ENCODE measurements around the gene DCAF8L2. TPM values are rescaled to one million over a fixed set of nuclear protein-coding genes. Genes with fewer than 3 reads are reported as not detected.

DCAF8L2 gene
- polyA plus RNA-seq, 2 of the 4 experiments (the other 2 are of a cell fraction) = not detected

- 23% methylated on average over 3 of the region's 3 CpGs for WGBS (ENCODE audit: missing lambda C conversion rate)
- CTCF ChIA-PET = no interaction called here
- FAIRE-seq (no peak), DNase-seq (ENCODE audit: low read depth in 1 of 2, low spot score in 1 of 2) (no peak), ATAC-seq (no peak)
- POLR2A ChIA-PET = no interaction called here
- H3K4me3 ChIP-seq = no peak overlapping the region
- no peaks in the 10 kb centered on the region for H3K4me1 ChIP-seq
- TF ChIP-seq ZNF302 (CRISPR knock-in tag; IDR thresholded peaks at IDR 0.05) (no peak), RFX5 (IDR thresholded peaks at IDR 0.05) (no peak), CBX2 (IDR thresholded peaks at IDR 0.05; ENCODE audit: borderline replicate concordance, low read depth) (no peak), PHF8 (IDR thresholded peaks at IDR 0.05; ENCODE audit: borderline replicate concordance, low read depth) (no peak), NPAS2 (CRISPR knock-in tag; IDR thresholded peaks at IDR 0.05; ENCODE audit: borderline replicate concordance) (no peak), NR3C1 (IDR thresholded peaks at IDR 0.05) (no peak), HOXB13 (CRISPR knock-in tag; IDR thresholded peaks at IDR 0.05; ENCODE audit: low read depth) (no peak), RARB (CRISPR knock-in tag; IDR thresholded peaks at IDR 0.05) (no peak), KDM1A (IDR thresholded peaks at IDR 0.05; ENCODE audit: low read depth) (no peak), PBX3 (IDR thresholded peaks at IDR 0.05) (no peak), ZSCAN20 (CRISPR knock-in tag; IDR thresholded peaks at IDR 0.05) (no peak), JUN (IDR thresholded peaks at IDR 0.05) (no peak), EP300 (IDR thresholded peaks at IDR 0.05) (no peak), CBX8 (IDR thresholded peaks at IDR 0.05) (no peak), SMC3 (IDR thresholded peaks at IDR 0.05) (no peak), GATA3 (IDR thresholded peaks at IDR 0.05; ENCODE audit: borderline replicate concordance) (no peak), JUNB (IDR thresholded peaks at IDR 0.05) (no peak)
- no peak overlapping the region for H3K4me2 ChIP-seq
- H3K9me3 ChIP-seq = no peaks in the 10 kb centered on the region
- no peak overlapping the region for H3K27ac ChIP-seq
Measured at GRCh38 chrX:27626066-27626465, 35.9 kb downstream of the DCAF8L2 start.

GRCh38 chrX:27633328-27633727, 43.2 kb downstream of the DCAF8L2 start:
- H3K27ac ChIP-seq = no peak overlapping the region
- FAIRE-seq (no peak), DNase-seq (ENCODE audit: low read depth in 1 of 2, low spot score in 1 of 2) (no peak), ATAC-seq (no peak)
- no peaks in the 10 kb centered on the region for H3K9me3 ChIP-seq
- H3K4me3 ChIP-seq = no peak overlapping the region
- 6% methylated on average over 3 of the region's 3 CpGs for WGBS (ENCODE audit: missing lambda C conversion rate)
- H3K4me1 ChIP-seq = no peaks in the 10 kb centered on the region
- no peak for TF ChIP-seq EP300 (IDR thresholded peaks at IDR 0.05)
- TF ChIP-seq KDM5A (IDR thresholded peaks at IDR 0.05) = no peak
- no peak for TF ChIP-seq REST (IDR thresholded peaks at IDR 0.05)
- TF ChIP-seq CEBPB (IDR thresholded peaks at IDR 0.05) = no peak
- no peak for TF ChIP-seq MAZ (IDR thresholded peaks at IDR 0.05; ENCODE audit: borderline replicate concordance, low read depth, low read length)
- no peak for TF ChIP-seq HEYL (CRISPR knock-in tag; IDR thresholded peaks at IDR 0.05)
- TF ChIP-seq SREBF2 (IDR thresholded peaks at IDR 0.05) = no peak
- no peak for TF ChIP-seq BHLHE40 (IDR thresholded peaks at IDR 0.05; ENCODE audit: low read depth, low read length)
- TF ChIP-seq MAFK (IDR thresholded peaks at IDR 0.05; ENCODE audit: partially characterized antibody) = no peak
- no peak for TF ChIP-seq NR3C1 (IDR thresholded peaks at IDR 0.05)
- no peak for TF ChIP-seq MAX (IDR thresholded peaks at IDR 0.05)
- TF ChIP-seq HES2 (IDR thresholded peaks at IDR 0.05) = no peak
- TF ChIP-seq ZNF302 (CRISPR knock-in tag; IDR thresholded peaks at IDR 0.05) = no peak
- TF ChIP-seq PHF8 (IDR thresholded peaks at IDR 0.05; ENCODE audit: borderline replicate concordance, low read depth) = no peak
- TF ChIP-seq EHMT2 (IDR thresholded peaks at IDR 0.05; ENCODE audit: low read depth) = no peak
- TF ChIP-seq TFCP2L1 (CRISPR knock-in tag; IDR thresholded peaks at IDR 0.05) = no peak
- no peak overlapping the region for H3K4me2 ChIP-seq
- POLR2A ChIA-PET = no interaction called here
- CTCF ChIA-PET = no interaction called here

Measured in A549 (cell line).